D721Med (cell line): ENCODE measurements around the gene PJVK.

Experiments used
- DNase-seq: peaks from one replicate; pipeline ENCODE4 v3.0.0; 2011; ENCODE audit warnings: low spot score; ENCODE audit not compliant: insufficient read length
- FAIRE-seq: peaks from 2 replicates; lab custom pipeline; 2011; peaks lifted over from hg19 to GRCh38; lab: Jason Lieb, UNC
- CTCF ChIP-seq: IDR thresholded peaks from 2 replicates; pipeline ENCODE4 v1.5.1; 2012; ENCODE audit warnings: mild to moderate bottlenecking, control low read depth; ENCODE audit not compliant: insufficient read depth; ENCODE audit errors: missing control alignments

The PJVK gene

GRCh38 chr2:178480227-178481181 is 29.3 kb downstream of the PJVK start, which contains the start of gene PLEKHA3:
Gene PLEKHA3 (plus strand): TSS chr2:178480457. CDS start chr2:178480870, 413 bp downstream.
- no peak for FAIRE-seq
- DNase-seq, result peak; percentile 46
- no peak for TF ChIP-seq CTCF

DNA sequence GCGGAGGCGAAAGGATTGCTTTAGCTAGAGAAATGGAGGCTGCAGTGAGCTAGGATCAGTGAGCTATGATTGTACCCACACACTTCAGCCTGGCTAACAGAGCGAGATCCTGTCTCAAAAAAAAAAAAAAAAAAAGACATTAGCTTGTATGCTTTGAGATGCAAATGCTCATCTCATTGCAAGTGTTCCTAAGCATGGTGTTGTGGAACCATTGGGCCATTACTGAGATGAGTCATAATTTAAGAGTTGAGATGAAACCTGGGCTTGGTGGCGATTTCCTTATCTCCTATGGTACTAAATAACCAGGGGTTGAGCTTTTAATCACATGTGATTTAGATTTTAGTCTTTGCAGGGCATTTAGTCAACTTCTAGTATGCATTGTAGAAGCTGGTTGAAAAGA is 31.3 kb downstream of the PJVK start:
- TF ChIP-seq CTCF, result no peak
- DNase-seq (no peak), FAIRE-seq (no peak)

DNA sequence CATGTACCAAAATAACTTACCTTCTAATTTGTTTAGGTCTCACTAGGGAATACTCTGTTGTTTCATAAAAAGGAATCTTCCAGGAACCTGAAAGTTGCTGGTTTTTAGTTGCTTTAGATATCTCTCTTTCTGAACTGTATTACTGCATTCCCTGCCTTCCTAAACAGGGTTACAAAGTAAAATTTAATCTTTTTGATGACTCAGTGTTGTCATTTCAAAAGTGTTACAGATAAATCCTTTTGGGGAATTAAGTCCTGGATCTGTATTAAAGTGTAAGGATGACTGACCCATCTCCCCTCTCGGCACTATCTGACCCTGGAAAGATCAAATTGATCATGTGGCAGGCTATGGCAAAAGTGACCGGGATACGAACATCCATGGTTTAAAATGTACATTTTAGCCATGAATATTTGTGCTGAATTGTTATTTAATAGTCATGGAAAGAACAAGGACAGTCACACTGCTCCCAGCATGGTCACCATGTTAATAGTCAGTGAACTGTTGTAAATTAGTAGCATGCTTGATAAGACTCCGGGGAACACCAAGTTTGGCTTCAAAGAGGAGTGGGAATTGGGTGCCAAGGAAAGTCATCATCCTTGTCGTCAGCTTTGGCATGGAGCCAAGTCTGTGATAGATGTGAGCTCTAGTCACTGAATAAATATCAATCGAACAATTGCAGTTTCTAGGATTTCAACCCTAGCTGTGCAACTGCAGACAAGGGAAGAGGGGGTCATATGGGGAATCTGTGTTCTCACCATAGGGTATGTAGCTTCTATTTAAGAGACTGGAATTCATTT is 33.3 kb downstream of the PJVK start:
- DNase-seq (no peak), FAIRE-seq (no peak)
- no peak for TF ChIP-seq CTCF

DNA sequence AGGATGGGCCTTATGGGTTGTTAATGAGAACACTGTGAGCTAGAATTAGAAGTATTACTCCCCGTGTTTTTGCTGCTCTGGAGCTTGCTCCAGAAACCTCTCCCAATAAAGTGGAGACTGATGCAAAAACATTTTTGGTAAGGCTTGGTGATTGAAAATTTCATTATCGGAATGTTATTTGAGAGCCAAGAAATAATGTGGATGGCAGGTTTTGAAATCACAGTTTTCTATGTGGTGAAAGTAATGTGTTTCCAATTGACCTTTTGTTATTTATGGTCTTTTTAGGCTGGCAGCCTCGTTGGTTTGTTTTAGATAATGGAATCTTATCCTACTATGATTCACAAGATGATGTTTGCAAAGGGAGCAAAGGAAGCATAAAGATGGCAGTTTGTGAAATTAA is 34.2 kb downstream of the PJVK start:
- TF ChIP-seq CTCF, result no peak
- DNase-seq (no peak), FAIRE-seq (no peak)

- no peak for TF ChIP-seq CTCF
- no peak for DNase-seq
- no peak for FAIRE-seq
Measured at GRCh38 chr2:178491612-178492011, 40.4 kb downstream of the PJVK start.

DNA sequence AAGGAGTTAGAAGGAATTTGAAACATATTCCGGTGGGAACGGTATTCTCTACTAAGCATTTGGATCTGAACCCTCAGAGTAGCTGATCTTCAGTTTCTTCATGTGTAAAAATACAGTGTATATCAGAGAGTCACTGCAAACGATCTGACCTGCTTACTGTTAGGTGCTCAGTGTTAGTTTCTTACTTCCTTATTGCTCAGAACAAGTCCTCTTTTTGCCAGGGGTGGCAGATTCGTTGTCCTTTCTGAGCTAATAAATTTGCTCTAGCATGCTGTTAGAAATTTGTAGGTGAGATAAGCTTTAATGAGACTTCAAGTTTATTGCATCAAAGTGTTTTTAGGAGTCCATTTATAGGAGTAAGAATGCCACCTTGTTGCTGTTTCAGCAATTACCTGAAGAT is 44.9 kb downstream of the PJVK start:
- FAIRE-seq, result no peak
- TF ChIP-seq CTCF, result no peak

More for the DNA sequence above, 44.9 kb downstream of the PJVK start:
- no peak for DNase-seq
